Naive B cell (primary cell): ENCODE results near the gene NEK11. TPM values are rescaled to one million over a fixed set of nuclear protein-coding genes. Genes with fewer than 3 reads are reported as not detected.

Experiments
- ATAC-seq, 2 donors: fragments of 150-1000 bp; cut with Tn5 transposase; 2 replicates each; pipeline ENCODE4 v1.10.0; 2021; ENCODE audit warnings: low read depth in 2 of 2, mild to moderate bottlenecking in 2 of 2, moderate library complexity in 2 of 2
- DNase-seq: peaks from one replicate; pipeline ENCODE4 v3.0.0; 2022
- H3K27ac Mint-ChIP-seq, 6 donors: one replicate each; pipeline ENCODE4 v1.8.0; 2020 to 2022; ENCODE audit warnings: mild to moderate bottlenecking in 6 of 6, mixed read lengths in 6 of 6, moderate library complexity in 5 of 6, inconsistent platforms in 2 of 6
- H3K27me3 Mint-ChIP-seq, 3 donors: one replicate each; pipeline ENCODE4 v1.8.0; 2021 to 2022; ENCODE audit warnings: mixed read lengths in 3 of 3, mild to moderate bottlenecking in 1 of 3
- H3K36me3 Mint-ChIP-seq, 2 donors: one replicate each; pipeline ENCODE4 v1.8.0; 2020 to 2022; ENCODE audit warnings: mixed read lengths in 2 of 2, inconsistent platforms in 1 of 2, mild to moderate bottlenecking in 1 of 2
- H3K4me1 Mint-ChIP-seq, 3 donors: one replicate each; pipeline ENCODE4 v1.8.0; 2020 to 2022; ENCODE audit warnings: mixed read lengths in 3 of 3, inconsistent platforms in 1 of 3, mild to moderate bottlenecking in 1 of 3, moderate library complexity in 1 of 3
- H3K4me3 Mint-ChIP-seq, 8 donors: one replicate each; pipeline ENCODE4 v1.8.0; 2020 to 2022; ENCODE audit warnings: mild to moderate bottlenecking in 8 of 8, mixed read lengths in 8 of 8, moderate library complexity in 8 of 8, inconsistent platforms in 2 of 8
- H3K9me3 Mint-ChIP-seq, 7 donors: one replicate each; pipeline ENCODE4 v1.8.0; 2020 to 2022; ENCODE audit warnings: mixed read lengths in 7 of 7, mild to moderate bottlenecking in 5 of 7, inconsistent platforms in 2 of 7, moderate library complexity in 1 of 7
- polyA plus RNA-seq, 6 donors: library from polyadenylated mRNA; unstranded; fragments of 300-500 nt; fragmentation: Illumina TruSeq; gene quantifications; one replicate each; pipeline ENCODE4 v1.2.3, GENCODE V29; 2021; ENCODE audit warnings: low read depth in 6 of 6

The NEK11 gene
- polyA plus RNA-seq, 6 donors from 2014 or later = 0.52 to 1.4 (median 0.89) TPM; not detected in 1

- Mint-ChIP-seq H3K36me3 (no peaks in the 10 kb centered on the region), H3K9me3 (peaks cover 0 to 7% (median 4%) of the 10 kb centered on the region in 7 donors), H3K4me1 (no peaks in the 10 kb centered on the region), H3K27ac (no peak overlapping the region), H3K4me3 (no peak overlapping the region), H3K27me3 (no peaks in the 10 kb centered on the region)
- DNase-seq (no peak), ATAC-seq (no peak)
Observed at GRCh38 chr3:131109156-131109555, 82.5 kb downstream of the NEK11 start.

GRCh38 chr3:131110087-131110486 lies 83.4 kb downstream of the NEK11 start:
- Mint-ChIP-seq H3K4me1 (no peaks in the 10 kb centered on the region), H3K9me3 (peaks cover 0 to 3% (median 1%) of the 10 kb centered on the region in 7 donors), H3K4me3 (no peak overlapping the region), H3K27ac (no peak overlapping the region), H3K27me3 (no peaks in the 10 kb centered on the region), H3K36me3 (no peaks in the 10 kb centered on the region)
- ATAC-seq = no peak
- no peak for DNase-seq

GRCh38 chr3:131114256-131114655 lies 87.6 kb downstream of the NEK11 start:
- no peak for DNase-seq
- ATAC-seq = no peak
- no peaks in the 10 kb centered on the region for H3K27me3 Mint-ChIP-seq
- no peaks in the 10 kb centered on the region for H3K36me3 Mint-ChIP-seq
- H3K9me3 Mint-ChIP-seq = peaks cover 6 to 20% (median 9%) of the 10 kb centered on the region in 7 donors
- no peaks in the 10 kb centered on the region for H3K4me1 Mint-ChIP-seq
- H3K4me3 Mint-ChIP-seq = no peak overlapping the region
- no peak overlapping the region for H3K27ac Mint-ChIP-seq

GRCh38 chr3:131125684-131126083 lies 99.0 kb downstream of the NEK11 start:
- Mint-ChIP-seq H3K4me1 (no peaks in the 10 kb centered on the region), H3K9me3 (peaks cover 6 to 50% (median 16%) of the 10 kb centered on the region in 7 donors), H3K27me3 (no peaks in the 10 kb centered on the region), H3K4me3 (no peak overlapping the region), H3K27ac (no peak overlapping the region), H3K36me3 (peaks cover under 1 to 8% of the 10 kb centered on the region in 2 donors)
- ATAC-seq (no peak), DNase-seq (no peak)

GRCh38 chr3:131140891-131141290 lies 114.2 kb downstream of the NEK11 start:
- H3K4me3 Mint-ChIP-seq = no peak overlapping the region
- H3K27ac Mint-ChIP-seq = no peak overlapping the region
- ATAC-seq (no peak), DNase-seq (no peak)
- peaks cover 0 to 8% (median under 1%) of the 10 kb centered on the region in 3 donors for H3K27me3 Mint-ChIP-seq
- peaks cover 0 to 7% of the 10 kb centered on the region in 2 donors for H3K36me3 Mint-ChIP-seq
- peaks cover 0 to 6% (median 2%) of the 10 kb centered on the region in 7 donors for H3K9me3 Mint-ChIP-seq
- H3K4me1 Mint-ChIP-seq = no peaks in the 10 kb centered on the region

- ATAC-seq (no peak), DNase-seq (no peak)
- Mint-ChIP-seq H3K9me3 (peaks cover 0 to 6% (median 2%) of the 10 kb centered on the region in 7 donors), H3K4me1 (no peaks in the 10 kb centered on the region), H3K4me3 (no peak overlapping the region), H3K27me3 (peaks cover 0 to 8% (median 3%) of the 10 kb centered on the region in 3 donors), H3K27ac (no peak overlapping the region), H3K36me3 (peaks cover 0 to 7% of the 10 kb centered on the region in 2 donors)
Observed at GRCh38 chr3:131141770-131142169, 115.1 kb downstream of the NEK11 start.

GRCh38 chr3:131142580-131142979 lies 115.9 kb downstream of the NEK11 start:
- DNase-seq (no peak), ATAC-seq (no peak)
- no peak overlapping the region for H3K4me3 Mint-ChIP-seq
- H3K36me3 Mint-ChIP-seq = peaks cover 0 to 7% of the 10 kb centered on the region in 2 donors
- peaks cover 0 to 6% (median 2%) of the 10 kb centered on the region in 7 donors for H3K9me3 Mint-ChIP-seq
- H3K4me1 Mint-ChIP-seq = no peaks in the 10 kb centered on the region
- H3K27me3 Mint-ChIP-seq = peaks cover 0 to 8% (median 3%) of the 10 kb centered on the region in 3 donors
- no peak overlapping the region for H3K27ac Mint-ChIP-seq

- DNase-seq (no peak), ATAC-seq (no peak)
- Mint-ChIP-seq H3K4me3 (no peak overlapping the region), H3K4me1 (no peaks in the 10 kb centered on the region), H3K27ac (no peak overlapping the region), H3K9me3 (peaks cover 0 to 6% (median 2%) of the 10 kb centered on the region in 7 donors), H3K27me3 (peaks cover 0 to 8% (median 3%) of the 10 kb centered on the region in 3 donors), H3K36me3 (peaks cover 0 to 7% of the 10 kb centered on the region in 2 donors)
Observed at GRCh38 chr3:131143802-131144201, 117.1 kb downstream of the NEK11 start.

GRCh38 chr3:131147534-131147933 lies 120.9 kb downstream of the NEK11 start:
- H3K9me3 Mint-ChIP-seq = peaks cover 0 to 6% (median 3%) of the 10 kb centered on the region in 7 donors
- no peak for ATAC-seq
- no peak overlapping the region for H3K4me3 Mint-ChIP-seq
- no peaks in the 10 kb centered on the region for H3K4me1 Mint-ChIP-seq
- no peak for DNase-seq
- peaks cover 0 to 3% (median 0%) of the 10 kb centered on the region in 3 donors for H3K27me3 Mint-ChIP-seq
- no peaks in the 10 kb centered on the region for H3K36me3 Mint-ChIP-seq
- H3K27ac Mint-ChIP-seq = no peak overlapping the region

GRCh38 chr3:131158434-131158833 lies 131.8 kb downstream of the NEK11 start:
- DNase-seq (no peak), ATAC-seq (no peak)
- Mint-ChIP-seq H3K4me3 (no peak overlapping the region), H3K27ac (no peak overlapping the region), H3K9me3 (no peaks in the 10 kb centered on the region), H3K4me1 (no peaks in the 10 kb centered on the region), H3K36me3 (no peaks in the 10 kb centered on the region), H3K27me3 (peaks cover 0 to 14% (median 0%) of the 10 kb centered on the region in 3 donors)

GRCh38 chr3:131162516-131162915 lies 135.8 kb downstream of the NEK11 start:
- Mint-ChIP-seq H3K4me1 (no peaks in the 10 kb centered on the region), H3K4me3 (no peak overlapping the region), H3K9me3 (no peaks in the 10 kb centered on the region), H3K27me3 (peaks cover 0 to 2% (median 0%) of the 10 kb centered on the region in 3 donors), H3K36me3 (no peaks in the 10 kb centered on the region), H3K27ac (no peak overlapping the region)
- DNase-seq = no peak
- no peak for ATAC-seq

- H3K27me3 Mint-ChIP-seq = no peaks in the 10 kb centered on the region
- no peaks in the 10 kb centered on the region for H3K9me3 Mint-ChIP-seq
- no peak overlapping the region for H3K27ac Mint-ChIP-seq
- H3K4me3 Mint-ChIP-seq = no peak overlapping the region
- no peaks in the 10 kb centered on the region for H3K4me1 Mint-ChIP-seq
- H3K36me3 Mint-ChIP-seq = no peaks in the 10 kb centered on the region
- no peak for ATAC-seq
- no peak for DNase-seq
Observed at GRCh38 chr3:131167867-131168266, 141.2 kb downstream of the NEK11 start.

GRCh38 chr3:131169331-131169730 lies 142.7 kb downstream of the NEK11 start:
- H3K27ac Mint-ChIP-seq = no peak overlapping the region

GRCh38 chr3:131172502-131173200 lies 146.0 kb downstream of the NEK11 start:
- Mint-ChIP-seq H3K4me3 (no peak overlapping the region), H3K27me3 (no peaks in the 10 kb centered on the region), H3K4me1 (no peaks in the 10 kb centered on the region), H3K36me3 (no peaks in the 10 kb centered on the region), H3K9me3 (no peaks in the 10 kb centered on the region), H3K27ac (no peak overlapping the region)
- DNase-seq = no peak
- ATAC-seq = no peak

More at GRCh38 chr3:131169331-131169730, 142.7 kb downstream of the NEK11 start:
- no peak for ATAC-seq
- H3K9me3 Mint-ChIP-seq = no peaks in the 10 kb centered on the region
- no peak for DNase-seq
- H3K36me3 Mint-ChIP-seq = no peaks in the 10 kb centered on the region
- H3K4me1 Mint-ChIP-seq = no peaks in the 10 kb centered on the region
- no peaks in the 10 kb centered on the region for H3K27me3 Mint-ChIP-seq
- H3K4me3 Mint-ChIP-seq = no peak overlapping the region
